Neuronal stem cell (in vitro differentiated cells): ENCODE data around the gene EXT2.

Source experiments
- DNase-seq: peaks from one replicate; pipeline ENCODE4 v3.0.0-alpha.2; 2013; ENCODE audit warnings: low spot score
- H2AFZ ChIP-seq: one replicate; pipeline ENCODE4 v1.6.1; 2013; ENCODE audit warnings: mild to moderate bottlenecking, low read length, inconsistent platforms
- H2AK5ac ChIP-seq: 2 replicates; pipeline ENCODE4 v1.6.1; 2013; ENCODE audit warnings: low read depth, mild to moderate bottlenecking, inconsistent platforms, low read length, moderate library complexity, mixed read lengths
- H2BK120ac ChIP-seq: 2 replicates; pipeline ENCODE4 v1.6.1; 2013; ENCODE audit warnings: low read depth, mild to moderate bottlenecking, inconsistent platforms, low read length, moderate library complexity, mixed read lengths
- H2BK12ac ChIP-seq: one replicate; pipeline ENCODE4 v1.6.1; 2013; ENCODE audit warnings: low read length, inconsistent platforms
- H2BK15ac ChIP-seq: 2 replicates; pipeline ENCODE4 v1.6.1; 2013; ENCODE audit warnings: mild to moderate bottlenecking, low read length, inconsistent platforms, mixed read lengths
- H2BK5ac ChIP-seq: one replicate; pipeline ENCODE4 v1.6.1; 2013; ENCODE audit warnings: inconsistent platforms, mild to moderate bottlenecking, low read length, moderate library complexity
- H3K14ac ChIP-seq: one replicate; pipeline ENCODE4 v1.6.1; 2013; ENCODE audit warnings: low read length, inconsistent platforms
- H3K18ac ChIP-seq: 2 replicates; pipeline ENCODE4 v1.6.1; 2013; ENCODE audit warnings: low read length, inconsistent platforms
- H3K23ac ChIP-seq: 2 replicates; pipeline ENCODE4 v1.6.1; 2013; ENCODE audit warnings: low read depth, mild to moderate bottlenecking, mixed read lengths, low read length, inconsistent platforms; ENCODE audit not compliant: poor library complexity
- H3K27ac ChIP-seq: replicated peaks from 3 replicates; pipeline ENCODE4 v1.5.1; 2013; ENCODE audit warnings: low read length, inconsistent platforms
- H3K27me3 ChIP-seq, 3 experiments: 2 replicates each; pipeline ENCODE4 v1.6.1; 2013; ENCODE audit warnings: low read length in 3 of 3, mild to moderate bottlenecking in 2 of 3, inconsistent platforms in 1 of 3, low read depth in 1 of 3, mixed read lengths in 1 of 3, moderate library complexity in 1 of 3; ENCODE audit not compliant: control insufficient read depth in 3 of 3, insufficient read depth in 3 of 3
- H3K36me3 ChIP-seq, 2 donors: replicated peaks in 1 of 2; 2 replicates each; pipeline ENCODE4 v1.6.1; 2013; ENCODE audit warnings: low read length in 2 of 2; ENCODE audit not compliant: control insufficient read depth in 2 of 2, insufficient read depth in 2 of 2
- H3K4ac ChIP-seq: 2 replicates; pipeline ENCODE4 v1.6.1; 2013; ENCODE audit warnings: inconsistent platforms, mild to moderate bottlenecking, low read length, moderate library complexity
- H3K4me1 ChIP-seq, 2 donors: 1 replicate in 1 of 2; 2 replicates in 1 of 2; pipeline ENCODE4 v1.6.1; 2013; ENCODE audit warnings: low read length in 2 of 2, low read depth in 1 of 2; ENCODE audit not compliant: control insufficient read depth in 2 of 2, insufficient read depth in 1 of 2
- H3K4me2 ChIP-seq: one replicate; pipeline ENCODE4 v1.6.1; 2013; ENCODE audit warnings: mild to moderate bottlenecking, low read length, inconsistent platforms; ENCODE audit not compliant: insufficient read depth, poor library complexity, severe bottlenecking
- H3K4me3 ChIP-seq, 2 donors: 2 replicates each; pipeline ENCODE4 v1.5.1; 2013; ENCODE audit warnings: low read length in 2 of 2, mild to moderate bottlenecking in 2 of 2, inconsistent platforms in 1 of 2, moderate library complexity in 1 of 2
- H3K79me1 ChIP-seq: one replicate; pipeline ENCODE4 v1.6.1; 2013; ENCODE audit warnings: low read depth, mild to moderate bottlenecking, inconsistent platforms, low read length, moderate library complexity
- H3K9ac ChIP-seq: one replicate; pipeline ENCODE4 v1.6.1; 2013; ENCODE audit warnings: mild to moderate bottlenecking, low read depth, low read length, inconsistent platforms; ENCODE audit not compliant: poor library complexity
- H3K9me3 ChIP-seq, 2 donors: replicated peaks in 1 of 2; 2 replicates each; pipeline versions ENCODE3 to v1.6.1; 2013; ENCODE audit warnings: low read length in 2 of 2, mild to moderate bottlenecking in 2 of 2, inconsistent platforms in 1 of 2, low read depth in 1 of 2, mixed read lengths in 1 of 2, moderate library complexity in 1 of 2; ENCODE audit not compliant: control insufficient read depth in 2 of 2, insufficient read depth in 1 of 2
- H4K8ac ChIP-seq: one replicate; pipeline ENCODE4 v1.6.1; 2013; ENCODE audit warnings: low read depth, mild to moderate bottlenecking, inconsistent platforms, low read length, moderate library complexity
- H4K91ac ChIP-seq: one replicate; pipeline ENCODE4 v1.6.1; 2013; ENCODE audit warnings: low read length, low read depth, mild to moderate bottlenecking, inconsistent platforms; ENCODE audit not compliant: poor library complexity
- WGBS, 2 donors: extraction: QIAGEN DNeasy Blood & Tissue Kit; methylation state at CpG; one replicate each; pipeline ENCODE4 v1.1.7; 2013; ENCODE audit warnings: missing lambda C conversion rate in 2 of 2, mixed read lengths in 1 of 2; ENCODE audit not compliant: insufficient read length in 2 of 2, insufficient replicate concordance in 1 of 2; ENCODE audit errors: extremely low coverage in 2 of 2; 5-methylcytosine and 5-hydroxymethylcytosine counted together

Gene EXT2

DNA sequence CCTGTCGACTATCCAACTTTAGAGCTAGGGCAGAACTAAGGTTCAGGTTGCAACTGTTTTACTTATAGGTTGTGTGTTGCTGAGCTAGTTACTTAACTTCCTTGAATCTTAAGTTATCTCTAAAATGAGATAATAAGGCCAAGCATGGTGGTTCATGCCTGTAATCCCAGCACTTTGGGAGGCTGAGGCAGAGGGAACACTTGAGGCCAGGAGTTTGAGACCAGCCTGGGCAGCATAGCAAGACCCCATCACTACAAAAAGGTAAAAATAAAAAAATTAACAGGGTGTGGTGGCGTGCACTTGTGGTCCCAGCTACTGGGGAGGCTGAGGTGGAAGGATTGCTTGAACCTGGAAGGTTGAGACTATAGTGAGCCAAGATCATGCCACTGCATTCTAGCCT is 27.3 kb upstream of the EXT2 start:
- H3K4me1 ChIP-seq = peaks cover 0 to 10% of the 10 kb centered on the region in 2 donors
- H3K4me2 ChIP-seq = no peak overlapping the region
- H3K4me3 ChIP-seq = no peak overlapping the region
- no peak overlapping the region for H3K14ac ChIP-seq
- H2AFZ ChIP-seq = no peak overlapping the region
- H2BK12ac ChIP-seq = no peak overlapping the region
- no peak overlapping the region for H3K18ac ChIP-seq
- no peaks in the 10 kb centered on the region for H3K9me3 ChIP-seq
- H2BK5ac ChIP-seq = no peak overlapping the region
- H3K4ac ChIP-seq = no peak overlapping the region
- H2AK5ac ChIP-seq = no peak overlapping the region
- H3K79me1 ChIP-seq = no peaks in the 10 kb centered on the region
- no peak overlapping the region for H3K9ac ChIP-seq
- WGBS, 2 donors = no CpG with 5 or more reads among the region's 2 CpGs
- no peaks in the 10 kb centered on the region for H3K36me3 ChIP-seq
- H3K23ac ChIP-seq = no peak overlapping the region
- no peak overlapping the region for H2BK15ac ChIP-seq
- peaks cover 0 to 48% (median 0%) of the 10 kb centered on the region in 3 experiments for H3K27me3 ChIP-seq
- no peak overlapping the region for H2BK120ac ChIP-seq
- H3K27ac ChIP-seq = no peak overlapping the region
- no peak overlapping the region for H4K8ac ChIP-seq
- DNase-seq = no peak
- no peak overlapping the region for H4K91ac ChIP-seq

- DNase-seq = no peak
- no peak overlapping the region for H3K4me2 ChIP-seq
- peaks cover 0 to 4% of the 10 kb centered on the region in 2 donors for H3K4me1 ChIP-seq
- H3K9ac ChIP-seq = no peak overlapping the region
- H4K8ac ChIP-seq = no peak overlapping the region
- peaks cover 0 to 19% (median 0%) of the 10 kb centered on the region in 3 experiments for H3K27me3 ChIP-seq
- no peak overlapping the region for H2AFZ ChIP-seq
- H2BK120ac ChIP-seq = no peak overlapping the region
- no peaks in the 10 kb centered on the region for H3K36me3 ChIP-seq
- H3K14ac ChIP-seq = no peak overlapping the region
- H3K4ac ChIP-seq = no peak overlapping the region
- H3K4me3 ChIP-seq = no peak overlapping the region
- no peak overlapping the region for H4K91ac ChIP-seq
- no peak overlapping the region for H3K27ac ChIP-seq
- H3K18ac ChIP-seq = no peak overlapping the region
- no peak overlapping the region for H3K23ac ChIP-seq
- H2AK5ac ChIP-seq = no peak overlapping the region
- no CpG with 5 or more reads among the region's 3 CpGs for WGBS, 2 donors
- H3K9me3 ChIP-seq = no peaks in the 10 kb centered on the region
- H3K79me1 ChIP-seq = no peaks in the 10 kb centered on the region
- no peak overlapping the region for H2BK5ac ChIP-seq
- H2BK15ac ChIP-seq = no peak overlapping the region
- H2BK12ac ChIP-seq = no peak overlapping the region
Observed at GRCh38 chr11:44071157-44071556, 24.3 kb upstream of the EXT2 start.

- no peak overlapping the region for H2AFZ ChIP-seq
- no peak overlapping the region for H2AK5ac ChIP-seq
- no peak overlapping the region for H3K4me3 ChIP-seq
- H2BK15ac ChIP-seq = no peak overlapping the region
- H3K4me2 ChIP-seq = no peak overlapping the region
- peaks cover 0 to 9% (median 0%) of the 10 kb centered on the region in 3 experiments for H3K27me3 ChIP-seq
- no peak overlapping the region for H3K9ac ChIP-seq
- no peak overlapping the region for H3K4ac ChIP-seq
- no peak overlapping the region for H3K18ac ChIP-seq
- no peak overlapping the region for H4K91ac ChIP-seq
- WGBS, 2 donors = no CpG with 5 or more reads among the region's 8 CpGs
- no peak overlapping the region for H2BK5ac ChIP-seq
- no peaks in the 10 kb centered on the region for H3K79me1 ChIP-seq
- no peaks in the 10 kb centered on the region for H3K36me3 ChIP-seq
- H3K9me3 ChIP-seq = no peaks in the 10 kb centered on the region
- H3K4me1 ChIP-seq = peaks cover 0 to 4% of the 10 kb centered on the region in 2 donors
- no peak for DNase-seq
- H4K8ac ChIP-seq = no peak overlapping the region
- H3K27ac ChIP-seq = no peak overlapping the region
- no peak overlapping the region for H2BK12ac ChIP-seq
- H3K23ac ChIP-seq = no peak overlapping the region
- H2BK120ac ChIP-seq = no peak overlapping the region
- no peak overlapping the region for H3K14ac ChIP-seq
Observed at GRCh38 chr11:44072757-44073658, 22.5 kb upstream of the EXT2 start.

- no peak overlapping the region for H3K27ac ChIP-seq
- no peak overlapping the region for H3K4me3 ChIP-seq
- H2AK5ac ChIP-seq = peak overlapping the region; percentile 22
- no peak overlapping the region for H2BK5ac ChIP-seq
- H3K9ac ChIP-seq = no peak overlapping the region
- H2AFZ ChIP-seq = no peak overlapping the region
- H2BK15ac ChIP-seq = no peak overlapping the region
- H4K8ac ChIP-seq = no peak overlapping the region
- no peak overlapping the region for H3K4me2 ChIP-seq
- H3K23ac ChIP-seq = no peak overlapping the region
- H4K91ac ChIP-seq = no peak overlapping the region
- peaks cover 3 to 4% of the 10 kb centered on the region in 2 donors for H3K4me1 ChIP-seq
- no peak overlapping the region for H2BK120ac ChIP-seq
- H3K9me3 ChIP-seq = no peaks in the 10 kb centered on the region
- no peaks in the 10 kb centered on the region for H3K79me1 ChIP-seq
- no peak overlapping the region for H2BK12ac ChIP-seq
- peak overlapping the region; percentile 16 for H3K18ac ChIP-seq
- no peak for DNase-seq
- H3K4ac ChIP-seq = no peak overlapping the region
- no peak overlapping the region for H3K14ac ChIP-seq
- H3K27me3 ChIP-seq = peaks cover 0 to 28% (median 0%) of the 10 kb centered on the region in 3 experiments
- WGBS, 2 donors = no CpG with 5 or more reads among the region's 5 CpGs
- H3K36me3 ChIP-seq = no peaks in the 10 kb centered on the region
Observed at GRCh38 chr11:44078794-44079193, 16.7 kb upstream of the EXT2 start.
